SIG-M5 (cell line): ENCODE results near the gene PDCD1LG2.
A peak's percentile ranks its signal among the peaks of the same experiment; 100 is the strongest.

Experiments used
- DNase-seq: peaks from one replicate; lab custom pipeline; 2025; lab: John Stamatoyannopoulos, UW

PDCD1LG2 gene

GRCh38 chr9:5531101-5531882, 21.0 kb downstream of the PDCD1LG2 start:
- no peak for DNase-seq

DNA sequence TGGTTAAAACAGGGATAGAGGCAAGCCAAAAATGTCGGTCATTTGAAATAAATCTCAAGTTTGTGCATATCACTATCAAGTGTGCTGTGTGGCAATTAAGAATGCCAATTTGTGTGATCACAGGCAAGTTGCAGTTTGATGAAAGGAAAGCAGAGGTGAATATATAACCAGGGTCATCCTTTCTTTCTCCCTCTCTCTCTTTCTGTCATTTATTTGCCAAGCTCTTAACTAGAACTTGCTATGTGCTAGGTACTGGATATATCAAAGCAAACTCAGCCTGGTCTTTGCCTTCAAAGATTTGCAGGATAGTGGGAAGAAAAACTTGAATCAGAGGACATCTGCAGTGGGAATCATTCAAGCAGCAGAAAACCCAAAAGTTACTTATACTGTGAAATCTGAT, 22.0 kb downstream of the PDCD1LG2 start:
- no peak for DNase-seq

- DNase-seq: no peak
Observed at GRCh38 chr9:5532790-5533189, 22.5 kb downstream of the PDCD1LG2 start.

GRCh38 chr9:5536684-5537083, 26.4 kb downstream of the PDCD1LG2 start:
- no peak for DNase-seq

GRCh38 chr9:5543875-5544702, 33.8 kb downstream of the PDCD1LG2 start:
- no peak for DNase-seq

DNA sequence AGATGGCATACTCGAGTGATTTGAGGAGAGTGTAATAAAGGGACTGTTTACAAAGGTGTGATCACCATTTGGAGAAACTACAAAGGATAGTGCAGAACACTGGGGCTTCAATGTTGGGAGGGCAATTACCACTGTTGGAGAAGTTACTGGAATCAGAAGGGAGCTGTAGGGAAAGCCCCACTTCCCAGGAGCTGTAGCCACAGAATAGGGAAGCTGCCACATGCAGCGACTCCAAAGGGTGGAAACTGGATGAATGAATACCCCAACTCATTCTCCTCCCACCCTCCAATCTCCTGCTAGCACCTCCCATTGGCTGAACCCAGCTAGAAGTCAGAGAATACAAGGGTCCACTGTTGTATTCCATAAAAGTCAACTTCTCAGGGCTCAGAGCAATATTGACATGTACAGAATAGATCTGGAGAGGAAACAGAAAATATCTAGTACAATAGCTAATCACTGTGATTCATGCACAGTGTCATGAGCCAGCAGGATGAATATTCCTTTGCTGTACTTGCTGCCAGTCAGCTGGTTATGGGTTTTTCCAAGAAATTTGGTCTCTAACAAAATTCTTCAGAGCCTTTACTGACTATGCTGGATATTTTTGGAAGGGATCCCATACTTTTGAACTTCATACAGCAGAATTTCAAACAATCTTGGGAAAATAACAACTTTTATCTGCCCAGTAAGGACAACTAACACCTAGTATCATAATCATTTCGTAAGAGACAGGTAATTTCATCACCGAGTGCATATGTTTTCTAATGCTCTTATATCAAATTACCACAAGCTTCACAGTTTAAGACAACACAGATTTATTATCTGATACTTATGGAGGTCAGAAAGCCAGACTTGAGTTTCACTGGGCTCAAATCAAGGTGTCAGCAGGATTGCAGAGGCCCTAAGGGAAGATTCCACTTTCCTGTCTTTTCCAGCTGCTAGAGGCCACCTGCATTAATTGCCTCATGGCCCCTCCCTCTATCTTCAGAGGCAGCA, 39.6 kb downstream of the PDCD1LG2 start:
- no peak for DNase-seq

DNA sequence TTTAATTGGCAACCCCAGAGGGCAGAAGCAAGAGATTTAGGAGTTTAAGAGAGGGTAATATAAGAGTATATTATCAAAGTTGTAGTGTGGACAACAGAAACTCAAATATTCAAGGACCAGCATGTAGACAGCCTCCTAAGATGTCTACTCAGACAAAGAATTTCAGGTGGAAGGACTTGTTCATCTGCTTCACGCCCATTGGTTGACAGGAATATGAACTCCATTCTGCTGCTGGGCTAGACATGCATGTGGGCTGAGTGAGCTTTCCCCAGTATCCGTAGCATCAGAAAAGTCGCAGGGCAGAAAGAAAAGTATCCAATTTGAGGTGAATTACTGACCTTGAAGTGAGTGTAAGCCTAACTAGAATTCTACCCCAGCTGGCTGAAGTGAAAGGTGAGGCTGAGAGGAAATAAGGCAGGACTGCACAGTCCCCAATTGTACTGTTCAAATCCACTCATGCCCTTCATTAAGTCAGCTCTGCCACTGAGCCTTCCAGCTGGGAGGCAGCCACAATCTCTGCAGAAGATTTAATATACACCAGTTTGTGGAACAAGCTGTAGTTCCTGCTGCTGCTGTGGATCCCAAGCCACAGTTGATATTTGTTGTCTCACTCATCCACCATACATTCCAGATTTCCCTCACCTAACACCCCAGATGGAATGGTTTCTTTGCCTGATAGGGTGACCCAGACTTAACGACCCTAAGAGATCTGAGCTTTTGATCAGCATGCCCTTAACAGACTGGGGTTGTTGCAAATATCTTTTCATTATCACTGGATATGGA, 41.2 kb downstream of the PDCD1LG2 start:
- DNase-seq: no peak

DNA sequence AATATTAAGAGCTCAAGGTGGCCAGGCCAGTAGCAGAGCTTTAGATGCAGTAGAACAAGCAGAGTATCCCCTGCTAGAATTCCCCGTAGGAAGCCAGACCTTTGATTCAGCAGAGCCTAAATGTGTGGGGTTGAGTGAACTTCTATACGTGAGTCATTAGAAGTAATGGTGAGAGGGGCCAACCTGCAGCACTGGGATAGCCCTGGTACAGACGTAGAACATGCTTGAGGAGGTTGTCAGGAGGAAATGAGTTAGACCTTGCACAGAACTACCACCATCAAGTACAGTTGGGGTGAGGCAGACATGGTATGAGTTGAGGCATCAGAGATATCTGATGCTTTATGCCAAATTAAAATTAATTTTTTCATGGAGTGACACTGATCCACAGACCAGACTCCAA, 42.0 kb downstream of the PDCD1LG2 start:
- no peak for DNase-seq

GRCh38 chr9:5553211-5553610, 42.9 kb downstream of the PDCD1LG2 start:
- no peak for DNase-seq

DNA sequence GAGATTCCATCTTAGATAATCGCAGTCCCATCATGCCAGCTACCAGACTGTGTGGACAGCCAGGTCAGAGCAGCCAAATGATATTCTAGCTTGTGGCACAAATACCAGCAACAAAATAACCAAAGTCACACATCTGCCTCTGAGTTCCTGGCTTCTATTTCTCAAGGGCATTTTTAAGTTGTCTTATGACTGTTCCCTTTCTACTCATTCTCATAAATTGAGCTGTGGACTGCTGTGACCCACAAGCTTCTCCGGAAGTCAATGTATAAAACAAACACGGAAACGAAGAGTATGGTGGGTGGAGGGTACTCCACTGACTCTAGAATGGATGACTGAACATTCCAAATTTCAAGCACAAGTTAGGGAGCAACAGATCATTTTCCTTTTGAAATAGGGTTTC, 43.9 kb downstream of the PDCD1LG2 start:
- no peak for DNase-seq

DNA sequence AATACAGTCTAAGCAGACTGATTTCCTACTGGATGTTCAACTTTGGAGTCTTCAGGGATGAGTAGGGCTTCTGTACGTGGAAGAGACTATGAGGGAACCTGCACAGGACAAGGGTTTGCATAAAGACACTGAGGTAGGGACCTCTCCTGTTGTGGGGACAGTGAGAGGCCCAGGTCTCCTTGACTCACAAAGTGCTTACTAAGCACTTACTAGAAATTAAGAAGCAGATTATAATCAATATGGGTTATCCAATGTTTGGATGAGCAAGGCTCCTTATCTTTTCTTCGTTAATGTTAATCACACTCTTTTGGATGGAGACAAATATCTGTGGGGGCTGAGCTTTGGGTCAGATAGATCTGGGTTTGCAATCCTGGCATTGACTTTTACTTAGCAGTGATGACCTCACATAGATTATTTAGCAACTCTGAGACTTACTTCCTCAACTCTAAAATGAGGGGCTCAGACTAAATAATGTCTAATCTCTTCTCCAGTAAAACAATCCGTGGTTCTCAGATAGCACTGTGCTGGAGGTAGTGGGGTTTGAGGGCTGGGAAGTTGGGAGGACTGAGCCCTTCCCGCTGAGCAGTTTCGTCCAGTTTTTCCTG, 45.9 kb downstream of the PDCD1LG2 start:
- DNase-seq: no peak

DNA sequence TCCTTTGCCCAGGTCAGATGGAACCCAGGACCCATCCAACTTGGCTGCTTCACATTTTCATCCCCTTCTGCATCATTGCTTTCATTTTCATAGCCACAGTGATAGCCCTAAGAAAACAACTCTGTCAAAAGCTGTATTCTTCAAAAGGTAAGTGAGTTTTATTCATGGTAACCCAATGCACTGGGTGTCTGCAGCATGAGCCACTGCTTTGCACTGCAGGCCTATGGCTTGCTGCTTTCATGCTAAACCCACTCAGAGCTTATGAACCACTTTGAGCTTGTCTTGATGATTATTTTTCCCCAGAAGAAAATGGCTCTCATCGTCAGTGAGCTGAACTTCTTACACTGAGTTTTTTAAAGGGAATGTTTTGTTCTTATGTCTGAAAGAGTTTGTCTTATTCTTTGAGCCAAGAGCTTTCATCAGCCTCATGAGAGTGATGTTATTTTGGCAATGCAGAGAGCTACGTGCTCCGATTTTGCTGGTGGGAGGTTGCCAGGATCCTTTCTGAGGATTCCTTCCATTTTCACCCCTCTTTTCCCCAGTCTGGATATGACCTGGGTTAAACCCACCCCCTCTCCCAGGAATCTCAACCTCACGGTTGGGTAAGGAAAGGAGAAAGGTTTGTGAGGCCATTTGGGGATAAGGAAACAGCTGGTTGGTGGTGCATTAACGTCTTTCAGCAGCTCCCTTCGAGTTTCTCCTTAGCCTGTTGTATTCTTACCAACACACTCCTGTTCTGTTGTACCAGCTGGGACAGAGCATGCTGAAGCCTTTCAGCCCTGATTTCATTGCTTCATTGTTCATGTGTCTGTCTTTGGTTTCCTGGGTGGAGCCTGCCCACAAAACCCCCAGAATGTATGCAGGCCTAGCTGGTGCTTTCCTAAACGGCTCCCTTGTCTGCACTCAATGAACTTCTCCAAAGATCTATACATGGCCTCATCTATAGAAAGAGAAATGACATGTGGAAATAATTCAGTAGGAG, 47.6 kb downstream of the PDCD1LG2 start:
- peak; percentile 43 for DNase-seq

DNA sequence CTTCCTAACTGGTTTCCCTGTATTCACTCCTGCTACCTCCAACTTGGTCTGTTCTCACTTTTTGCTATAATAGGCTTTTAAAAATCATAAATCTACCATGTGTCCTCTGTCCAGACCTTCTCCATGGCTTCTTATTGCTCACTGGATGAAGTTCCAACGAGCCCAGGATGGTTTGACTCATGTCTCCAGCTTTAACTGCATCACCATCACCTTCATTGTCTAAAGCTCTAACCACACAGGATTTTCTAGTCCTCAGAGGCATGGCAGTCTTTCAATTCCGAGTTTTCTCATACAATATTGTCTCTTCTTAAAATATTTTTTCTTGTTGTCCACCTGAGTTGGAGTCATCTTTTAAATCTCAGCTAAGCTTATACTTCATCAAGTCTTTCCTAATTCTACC, 49.3 kb downstream of the PDCD1LG2 start:
- no peak for DNase-seq

- DNase-seq: no peak
Observed at GRCh38 chr9:5560443-5561100, 50.2 kb downstream of the PDCD1LG2 start.

DNA sequence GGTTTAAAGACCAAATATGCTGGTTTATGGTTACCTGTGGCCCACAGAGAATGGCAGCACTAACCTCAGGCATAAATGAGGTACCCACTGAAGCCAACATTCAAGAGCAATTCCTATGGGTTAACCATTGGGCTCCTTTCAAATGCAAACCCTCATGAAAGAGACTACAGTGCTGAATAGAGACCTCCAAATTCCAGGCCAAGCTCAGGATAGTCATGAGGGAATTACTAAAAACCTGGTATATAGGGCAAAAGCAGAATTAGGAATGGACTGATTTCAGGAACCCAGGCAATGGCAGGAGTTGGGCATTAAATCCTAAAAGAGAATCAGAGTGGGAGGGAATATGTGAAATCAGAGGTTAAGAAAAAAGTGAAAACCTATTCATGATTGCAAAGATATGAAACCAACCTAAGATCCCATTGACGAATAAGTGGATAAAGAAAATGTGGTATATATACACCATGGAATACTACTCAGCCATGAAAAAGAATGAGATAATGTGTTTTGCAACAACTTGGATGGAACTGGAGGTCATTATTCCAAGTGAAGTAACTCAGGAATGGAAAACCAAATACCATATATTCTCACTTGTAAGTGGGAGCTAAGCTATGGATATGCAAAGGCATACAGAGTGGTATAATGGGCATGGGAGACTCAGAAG, 51.6 kb downstream of the PDCD1LG2 start:
- DNase-seq: no peak

- DNase-seq: no peak
Observed at GRCh38 chr9:5562806-5563416, 52.6 kb downstream of the PDCD1LG2 start.

- DNase-seq: no peak
Observed at GRCh38 chr9:5563417-5563815, 53.1 kb downstream of the PDCD1LG2 start.

DNA sequence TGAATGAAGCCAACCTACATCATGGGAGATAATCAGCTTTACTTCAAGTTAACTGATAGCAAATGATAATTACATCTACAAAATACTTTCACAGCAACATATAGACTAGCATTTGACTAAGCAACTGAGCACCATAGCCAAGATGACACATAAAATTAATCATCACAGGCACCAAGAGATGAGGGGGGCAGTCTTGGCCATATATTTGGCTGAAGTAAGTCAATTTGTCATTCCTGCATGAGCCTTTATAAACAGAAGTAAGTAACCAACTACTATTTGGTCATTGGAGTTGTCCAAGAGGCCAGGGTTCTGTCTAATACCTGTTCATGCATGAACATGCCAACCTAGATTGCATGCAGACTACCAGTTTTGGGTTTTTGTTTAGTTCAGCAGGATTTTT, 53.6 kb downstream of the PDCD1LG2 start:
- no peak for DNase-seq
